DND-41 (cell line): ENCODE measurements around the gene FRY.

Experiments used
- ATAC-seq: fragments of 200-7000 bp; cut with Tn5 transposase; 3 replicates; pipeline ENCODE4 v1.9.1; 2021; ENCODE audit warnings: low read depth; ENCODE audit not compliant: insufficient read depth
- DNase-seq: peaks from one replicate; pipeline ENCODE4 v3.0.0-alpha.2; 2020
- H2AFZ ChIP-seq: 2 replicates; pipeline ENCODE4 v1.6.0; 2012; ENCODE audit warnings: low read depth, low read length
- H3K27ac ChIP-seq: 2 replicates; pipeline ENCODE4 v1.5.1; 2012; ENCODE audit warnings: low read length, inconsistent platforms
- H3K27me3 ChIP-seq: fragments of 200-600 bp; sonication (generic); 2 replicates; pipeline ENCODE4 v1.6.0; 2012; ENCODE audit warnings: low read length, mild to moderate bottlenecking, inconsistent platforms; ENCODE audit not compliant: insufficient read depth, poor library complexity
- H3K36me3 ChIP-seq: 2 replicates; pipeline ENCODE4 v1.5.1; 2012; ENCODE audit warnings: low read length, inconsistent platforms; ENCODE audit not compliant: insufficient read depth
- H3K4me1 ChIP-seq: 2 replicates; pipeline ENCODE4 v1.5.1; 2012; ENCODE audit warnings: mild to moderate bottlenecking, low read length; ENCODE audit not compliant: insufficient read depth
- H3K4me2 ChIP-seq: 2 replicates; pipeline ENCODE4 v1.6.0; 2012; ENCODE audit warnings: mild to moderate bottlenecking, moderate library complexity, low read length, inconsistent platforms; ENCODE audit not compliant: insufficient read depth
- H3K4me3 ChIP-seq, 2 experiments: fragments of 200-600 bp in 1 of 2; shearing (Covaris generic) in 1 of 2; 2 replicates each; pipeline ENCODE4 v1.5.1; 2012 to 2016; ENCODE audit warnings: inconsistent platforms in 2 of 2, low read length in 2 of 2, mild to moderate bottlenecking in 2 of 2, low read depth in 1 of 2, moderate library complexity in 1 of 2
- H3K79me2 ChIP-seq: 2 replicates; pipeline ENCODE4 v1.6.0; 2012; ENCODE audit warnings: low read length, inconsistent platforms; ENCODE audit not compliant: insufficient read depth
- H3K9ac ChIP-seq: 2 replicates; pipeline ENCODE4 v1.6.0; 2012; ENCODE audit warnings: low read depth, mild to moderate bottlenecking, inconsistent platforms, low read length, moderate library complexity
- H3K9me3 ChIP-seq: 2 replicates; pipeline ENCODE4 v1.5.1; 2012; ENCODE audit warnings: low read length, moderate library complexity, mild to moderate bottlenecking, inconsistent platforms; ENCODE audit not compliant: insufficient read depth, severe bottlenecking
- H4K20me1 ChIP-seq: 2 replicates; pipeline ENCODE4 v1.6.0; 2012; ENCODE audit warnings: low read length; ENCODE audit not compliant: insufficient read depth
- EZH2 ChIP-seq: IDR thresholded peaks from 3 replicates; pipeline ENCODE4 v1.6.1; 2012; ENCODE audit warnings: borderline replicate concordance, low read depth, mild to moderate bottlenecking, moderate library complexity, low read length, inconsistent platforms; ENCODE audit not compliant: severe bottlenecking
- TF ChIP-seq, protein P1 (sequence below): IDR thresholded peaks from 2 replicates; pipeline ENCODE4 v1.5.1; 2012; ENCODE audit warnings: borderline replicate concordance, low read length, moderate library complexity, mild to moderate bottlenecking; ENCODE audit not compliant: poor library complexity, severe bottlenecking; ENCODE audit errors: extremely low read depth

The FRY gene

GRCh38 chr13:32113532-32113931 lies 82.0 kb downstream of the FRY start:
- DNase-seq: no peak
- H3K79me2 ChIP-seq: no peaks in the 10 kb centered on the region
- no peak overlapping the region for H3K4me2 ChIP-seq
- TF ChIP-seq, protein P1, sequence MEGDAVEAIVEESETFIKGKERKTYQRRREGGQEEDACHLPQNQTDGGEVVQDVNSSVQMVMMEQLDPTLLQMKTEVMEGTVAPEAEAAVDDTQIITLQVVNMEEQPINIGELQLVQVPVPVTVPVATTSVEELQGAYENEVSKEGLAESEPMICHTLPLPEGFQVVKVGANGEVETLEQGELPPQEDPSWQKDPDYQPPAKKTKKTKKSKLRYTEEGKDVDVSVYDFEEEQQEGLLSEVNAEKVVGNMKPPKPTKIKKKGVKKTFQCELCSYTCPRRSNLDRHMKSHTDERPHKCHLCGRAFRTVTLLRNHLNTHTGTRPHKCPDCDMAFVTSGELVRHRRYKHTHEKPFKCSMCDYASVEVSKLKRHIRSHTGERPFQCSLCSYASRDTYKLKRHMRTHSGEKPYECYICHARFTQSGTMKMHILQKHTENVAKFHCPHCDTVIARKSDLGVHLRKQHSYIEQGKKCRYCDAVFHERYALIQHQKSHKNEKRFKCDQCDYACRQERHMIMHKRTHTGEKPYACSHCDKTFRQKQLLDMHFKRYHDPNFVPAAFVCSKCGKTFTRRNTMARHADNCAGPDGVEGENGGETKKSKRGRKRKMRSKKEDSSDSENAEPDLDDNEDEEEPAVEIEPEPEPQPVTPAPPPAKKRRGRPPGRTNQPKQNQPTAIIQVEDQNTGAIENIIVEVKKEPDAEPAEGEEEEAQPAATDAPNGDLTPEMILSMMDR: no peak
- no peak for TF ChIP-seq EZH2
- H3K4me1 ChIP-seq: no peaks in the 10 kb centered on the region
- no peak overlapping the region for H2AFZ ChIP-seq
- H3K9me3 ChIP-seq: no peaks in the 10 kb centered on the region
- no peak overlapping the region for H3K27ac ChIP-seq
- no peak overlapping the region for H3K4me3 ChIP-seq
- no peaks in the 10 kb centered on the region for H3K36me3 ChIP-seq
- no peak for ATAC-seq
- H3K9ac ChIP-seq: no peak overlapping the region
- H3K27me3 ChIP-seq: peaks cover 8% of the 10 kb centered on the region
- H4K20me1 ChIP-seq: no peaks in the 10 kb centered on the region

GRCh38 chr13:32114284-32114950 lies 82.8 kb downstream of the FRY start:
- Histone ChIP-seq H3K9ac (no peak overlapping the region), H3K79me2 (no peaks in the 10 kb centered on the region), H3K9me3 (no peaks in the 10 kb centered on the region), H3K27ac (no peak overlapping the region), H3K36me3 (no peaks in the 10 kb centered on the region), H3K4me3 (no peak overlapping the region), H3K4me1 (no peaks in the 10 kb centered on the region), H3K27me3 (peaks cover 8% of the 10 kb centered on the region), H4K20me1 (no peaks in the 10 kb centered on the region), H2AFZ (no peak overlapping the region), H3K4me2 (no peak overlapping the region)
- no peak for TF ChIP-seq EZH2
- TF ChIP-seq, protein P1: no peak
- DNase-seq (no peak), ATAC-seq (no peak)

- Histone ChIP-seq H3K4me3 (no peak overlapping the region), H3K36me3 (no peaks in the 10 kb centered on the region), H3K9ac (no peak overlapping the region), H3K4me1 (no peaks in the 10 kb centered on the region), H2AFZ (no peak overlapping the region), H3K79me2 (no peaks in the 10 kb centered on the region), H3K27me3 (peaks cover 5% of the 10 kb centered on the region), H3K4me2 (no peak overlapping the region), H3K9me3 (no peaks in the 10 kb centered on the region), H3K27ac (no peak overlapping the region), H4K20me1 (no peaks in the 10 kb centered on the region)
- TF ChIP-seq, protein P1: no peak
- TF ChIP-seq EZH2: no peak
- no peak for ATAC-seq
- no peak for DNase-seq
Observed at GRCh38 chr13:32115066-32115465, 83.5 kb downstream of the FRY start.

GRCh38 chr13:32116210-32116609 lies 84.6 kb downstream of the FRY start:
- peaks cover 5% of the 10 kb centered on the region for H3K27me3 ChIP-seq
- no peak overlapping the region for H2AFZ ChIP-seq
- no peak overlapping the region for H3K4me3 ChIP-seq
- no peaks in the 10 kb centered on the region for H4K20me1 ChIP-seq
- H3K79me2 ChIP-seq: no peaks in the 10 kb centered on the region
- ATAC-seq: no peak
- DNase-seq: no peak
- no peak for TF ChIP-seq EZH2
- TF ChIP-seq, protein P1: no peak
- H3K36me3 ChIP-seq: no peaks in the 10 kb centered on the region
- H3K4me1 ChIP-seq: no peaks in the 10 kb centered on the region
- H3K4me2 ChIP-seq: no peak overlapping the region
- H3K9me3 ChIP-seq: no peaks in the 10 kb centered on the region
- H3K27ac ChIP-seq: no peak overlapping the region
- no peak overlapping the region for H3K9ac ChIP-seq
